ENCODE results near the gene SBF1. TPM values are rescaled to one million over a fixed set of nuclear protein-coding genes. Genes with fewer than 3 reads are reported as not detected.

SBF1 gene
- total RNA-seq, 2 donors from 2014 or later, result 60.2 to 77.5 TPM

GRCh38 chr22:50464451-50464850 lies 10.4 kb downstream of the SBF1 start:
- DNase-seq, result no peak
- Histone ChIP-seq H3K9me3 (no peaks in the 10 kb centered on the region), H3K36me3 (replicated peaks in 1 of 2; ENCODE audit: insufficient read depth in 1 of 2, low read depth in 2 of 2) (peaks cover 49 to 63% of the 10 kb centered on the region in 2 donors), H3K4me3 (no peak overlapping the region), H3K27me3 (no peaks in the 10 kb centered on the region), H3K27ac (no peak overlapping the region), H3K4me1 (peaks cover 5% of the 10 kb centered on the region)
- ATAC-seq, result no peak
- TF ChIP-seq POLR2A (IDR thresholded peaks at IDR 0.05), result no peak
- 73 to 95% methylated on average over 8 to 22 of the region's 24 CpGs for WGBS, 2 donors
- intact Hi-C loops (cut with DNase I), result no loop called here

DNA sequence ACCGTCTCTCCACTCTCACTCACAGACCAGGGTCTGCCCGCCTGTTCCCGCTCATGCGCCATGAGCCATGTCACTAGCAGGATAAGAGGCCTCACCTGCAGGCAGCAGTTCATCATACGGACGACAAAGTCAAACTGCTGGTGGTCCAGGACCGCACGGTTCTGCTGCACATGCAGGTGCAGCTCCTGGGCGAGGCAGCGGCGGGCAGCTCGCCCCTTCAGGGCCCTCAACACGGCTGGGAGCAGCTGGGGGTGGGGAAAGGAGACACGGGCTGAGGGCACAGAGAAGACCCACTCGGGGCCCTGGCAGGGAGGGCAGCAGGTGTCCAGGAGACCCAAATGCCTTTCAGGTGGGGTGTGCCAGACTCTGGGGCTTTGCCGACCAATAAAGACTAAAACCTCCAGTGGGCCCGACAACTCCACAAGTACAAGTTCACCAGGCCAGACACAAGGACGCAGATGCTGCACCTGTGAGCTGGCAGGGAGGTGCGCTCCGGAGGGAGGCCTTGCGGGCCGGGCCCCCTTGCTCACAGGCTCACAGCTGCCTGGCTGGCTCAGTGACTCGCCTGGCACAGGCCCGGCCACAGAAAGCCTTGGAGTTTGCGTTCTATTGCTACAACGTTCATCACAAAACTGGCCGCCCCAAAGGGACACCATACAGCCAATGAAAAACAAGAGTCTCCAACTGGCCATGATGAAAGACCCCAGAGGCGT lies 11.5 kb downstream of the SBF1 start:
- ATAC-seq (no peak), DNase-seq (no peak)
- no peak overlapping the region for H3K27ac ChIP-seq
- H3K9me3 ChIP-seq, result no peaks in the 10 kb centered on the region
- intact Hi-C loops (cut with DNase I), result no loop called here
- H3K36me3 ChIP-seq (replicated peaks in 1 of 2; ENCODE audit: insufficient read depth in 1 of 2, low read depth in 2 of 2), result peaks cover 49 to 69% of the 10 kb centered on the region in 2 donors
- TF ChIP-seq POLR2A (IDR thresholded peaks at IDR 0.05), result no peak
- no peaks in the 10 kb centered on the region for H3K27me3 ChIP-seq
- H3K4me1 ChIP-seq, result no peaks in the 10 kb centered on the region
- no peak overlapping the region for H3K4me3 ChIP-seq
- 90 to 92% methylated on average over 17 to 28 of the region's 28 CpGs for WGBS, 2 donors

DNA sequence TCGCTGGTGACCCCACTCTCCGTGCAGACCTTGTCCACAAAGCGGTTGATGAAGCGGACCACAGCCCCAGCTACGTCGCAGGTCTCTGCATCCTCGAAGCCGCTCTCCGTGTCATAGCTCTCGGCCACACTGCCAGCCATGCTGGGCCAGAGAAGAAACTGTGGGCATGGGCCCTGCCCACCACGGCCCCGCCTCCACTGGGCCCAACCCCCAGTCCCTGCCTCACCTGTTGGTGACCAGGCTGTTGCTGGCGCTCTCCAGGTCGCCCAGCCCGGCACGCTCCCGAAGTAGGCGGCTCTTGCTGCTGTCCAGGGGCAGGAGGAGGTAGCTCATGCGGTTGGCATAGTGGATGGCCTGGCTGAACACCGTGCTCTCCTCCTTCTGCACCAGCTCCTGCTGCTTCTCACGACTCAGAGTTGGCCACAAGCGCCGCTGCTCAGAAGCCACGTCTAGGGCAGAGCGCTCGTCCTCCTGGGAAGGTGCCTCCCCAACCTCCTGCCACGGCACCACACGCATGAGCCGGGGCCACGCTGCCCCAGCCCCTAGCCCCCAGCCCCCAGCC lies 12.8 kb downstream of the SBF1 start:
- WGBS, 2 donors, result 90 to 94% methylated on average over 20 to 29 of the region's 30 CpGs
- no peaks in the 10 kb centered on the region for H3K27me3 ChIP-seq
- no peaks in the 10 kb centered on the region for H3K9me3 ChIP-seq
- no peak for ATAC-seq
- no peak for DNase-seq
- TF ChIP-seq POLR2A (IDR thresholded peaks at IDR 0.05), result no peak
- TF ChIP-seq, protein P1, sequence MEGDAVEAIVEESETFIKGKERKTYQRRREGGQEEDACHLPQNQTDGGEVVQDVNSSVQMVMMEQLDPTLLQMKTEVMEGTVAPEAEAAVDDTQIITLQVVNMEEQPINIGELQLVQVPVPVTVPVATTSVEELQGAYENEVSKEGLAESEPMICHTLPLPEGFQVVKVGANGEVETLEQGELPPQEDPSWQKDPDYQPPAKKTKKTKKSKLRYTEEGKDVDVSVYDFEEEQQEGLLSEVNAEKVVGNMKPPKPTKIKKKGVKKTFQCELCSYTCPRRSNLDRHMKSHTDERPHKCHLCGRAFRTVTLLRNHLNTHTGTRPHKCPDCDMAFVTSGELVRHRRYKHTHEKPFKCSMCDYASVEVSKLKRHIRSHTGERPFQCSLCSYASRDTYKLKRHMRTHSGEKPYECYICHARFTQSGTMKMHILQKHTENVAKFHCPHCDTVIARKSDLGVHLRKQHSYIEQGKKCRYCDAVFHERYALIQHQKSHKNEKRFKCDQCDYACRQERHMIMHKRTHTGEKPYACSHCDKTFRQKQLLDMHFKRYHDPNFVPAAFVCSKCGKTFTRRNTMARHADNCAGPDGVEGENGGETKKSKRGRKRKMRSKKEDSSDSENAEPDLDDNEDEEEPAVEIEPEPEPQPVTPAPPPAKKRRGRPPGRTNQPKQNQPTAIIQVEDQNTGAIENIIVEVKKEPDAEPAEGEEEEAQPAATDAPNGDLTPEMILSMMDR (IDR thresholded peaks at IDR 0.05), result no peak
- H3K4me1 ChIP-seq, result no peaks in the 10 kb centered on the region
- peaks cover 48 to 65% of the 10 kb centered on the region in 2 donors for H3K36me3 ChIP-seq (replicated peaks in 1 of 2; ENCODE audit: insufficient read depth in 1 of 2, low read depth in 2 of 2)
- intact Hi-C loops (cut with DNase I), result no loop called here
- no peak overlapping the region for H3K27ac ChIP-seq
- no peak overlapping the region for H3K4me3 ChIP-seq

DNA sequence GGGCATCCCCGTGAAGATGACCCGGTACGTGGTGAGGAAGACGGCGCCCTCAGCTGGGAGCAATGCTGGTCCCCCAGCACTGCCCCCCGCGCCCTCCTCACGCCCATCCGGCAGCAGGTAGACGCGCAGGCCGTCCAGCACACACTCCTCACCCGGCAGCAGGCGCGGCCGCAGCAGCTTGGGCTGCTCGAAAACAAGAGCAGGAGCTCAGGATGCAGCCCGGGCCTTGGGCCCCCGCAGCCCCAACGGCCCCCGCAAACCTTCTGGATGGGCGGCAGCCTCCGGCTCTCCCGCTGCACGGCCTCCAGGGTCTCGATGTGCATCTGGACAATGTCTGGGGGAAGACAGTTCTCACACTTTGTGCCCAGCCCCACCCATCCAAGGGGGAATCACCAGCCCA lies 13.3 kb downstream of the SBF1 start:
- intact Hi-C loops (cut with DNase I), result no loop called here
- no peak for ATAC-seq

DNA sequence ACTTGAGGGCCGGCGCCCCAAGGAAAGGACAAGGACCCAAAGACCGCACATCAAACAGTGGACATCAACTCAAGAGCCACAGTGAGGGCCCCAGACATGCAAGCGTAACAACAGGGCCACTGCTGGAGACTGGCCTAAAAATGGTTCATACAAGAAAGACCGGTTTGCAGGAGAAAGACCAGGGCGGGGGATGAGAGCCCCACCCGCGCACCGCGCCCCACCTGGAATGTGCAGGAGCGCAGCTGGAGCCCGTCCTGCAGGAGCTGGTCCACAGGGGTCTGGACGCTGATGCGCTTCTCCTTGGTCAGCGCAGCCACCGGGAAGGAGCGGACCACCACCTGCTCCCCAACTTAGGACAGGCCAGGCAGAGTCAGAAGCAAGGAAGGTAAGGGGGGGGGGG lies 13.9 kb downstream of the SBF1 start:
- intact Hi-C loops (cut with DNase I), result no loop called here
- DNase-seq, result no peak
- ATAC-seq, result no peak
- no peaks in the 10 kb centered on the region for H3K4me1 ChIP-seq
- no peak overlapping the region for H3K4me3 ChIP-seq
- no peak overlapping the region for H3K27ac ChIP-seq
- H3K36me3 ChIP-seq (replicated peaks in 1 of 2; ENCODE audit: insufficient read depth in 1 of 2, low read depth in 2 of 2), result peaks cover 38 to 59% of the 10 kb centered on the region in 2 donors
- no peaks in the 10 kb centered on the region for H3K9me3 ChIP-seq
- WGBS, 2 donors, result 96 to 100% methylated on average over 4 to 17 of the region's 17 CpGs
- no peaks in the 10 kb centered on the region for H3K27me3 ChIP-seq
- TF ChIP-seq POLR2A (IDR thresholded peaks at IDR 0.05), result no peak
- TF ChIP-seq, protein P1 (IDR thresholded peaks at IDR 0.05), result no peak

More for the DNA sequence above, 13.3 kb downstream of the SBF1 start:
- 91 to 92% methylated on average over 4 to 22 of the region's 26 CpGs for WGBS, 2 donors
- Histone ChIP-seq H3K27me3 (no peaks in the 10 kb centered on the region), H3K9me3 (no peaks in the 10 kb centered on the region), H3K4me3 (no peak overlapping the region), H3K27ac (no peak overlapping the region), H3K36me3 (replicated peaks in 1 of 2; ENCODE audit: insufficient read depth in 1 of 2, low read depth in 2 of 2) (peaks cover 43 to 61% of the 10 kb centered on the region in 2 donors), H3K4me1 (no peaks in the 10 kb centered on the region)
- no peak for TF ChIP-seq POLR2A (IDR thresholded peaks at IDR 0.05)
- TF ChIP-seq, protein P1 (IDR thresholded peaks at IDR 0.05), result no peak
- DNase-seq, result no peak

Measured in body of pancreas (tissue), 4 donors.